GM12874 (cell line): ENCODE measurements around the gene CCDC12.

Experiments used
- TF ChIP-seq, protein P1 (sequence below): IDR thresholded peaks from 2 replicates; pipeline ENCODE4 v1.5.1; 2011; ENCODE audit warnings: low read depth, mild to moderate bottlenecking, control low read depth, low read length, moderate library complexity; ENCODE audit not compliant: insufficient read depth

The CCDC12 gene

DNA sequence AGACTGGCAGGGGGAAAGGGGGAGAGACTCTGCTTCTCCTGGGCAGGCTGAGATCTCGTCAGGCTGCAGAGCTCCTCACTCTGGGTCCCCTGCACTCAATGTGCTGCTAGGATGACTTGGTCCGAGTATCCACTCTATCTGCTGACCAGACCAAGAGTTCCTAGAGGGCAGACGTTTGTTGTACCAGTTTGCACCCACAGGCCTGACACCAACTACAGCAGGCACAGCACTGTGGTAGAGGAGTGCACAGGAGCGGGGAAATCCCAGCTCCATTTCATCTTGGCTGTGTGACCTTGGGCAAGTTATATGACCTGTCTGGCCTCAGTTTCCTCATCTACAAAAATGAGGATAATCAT lies 29.0 kb downstream of the CCDC12 start:
- TF ChIP-seq, protein P1, sequence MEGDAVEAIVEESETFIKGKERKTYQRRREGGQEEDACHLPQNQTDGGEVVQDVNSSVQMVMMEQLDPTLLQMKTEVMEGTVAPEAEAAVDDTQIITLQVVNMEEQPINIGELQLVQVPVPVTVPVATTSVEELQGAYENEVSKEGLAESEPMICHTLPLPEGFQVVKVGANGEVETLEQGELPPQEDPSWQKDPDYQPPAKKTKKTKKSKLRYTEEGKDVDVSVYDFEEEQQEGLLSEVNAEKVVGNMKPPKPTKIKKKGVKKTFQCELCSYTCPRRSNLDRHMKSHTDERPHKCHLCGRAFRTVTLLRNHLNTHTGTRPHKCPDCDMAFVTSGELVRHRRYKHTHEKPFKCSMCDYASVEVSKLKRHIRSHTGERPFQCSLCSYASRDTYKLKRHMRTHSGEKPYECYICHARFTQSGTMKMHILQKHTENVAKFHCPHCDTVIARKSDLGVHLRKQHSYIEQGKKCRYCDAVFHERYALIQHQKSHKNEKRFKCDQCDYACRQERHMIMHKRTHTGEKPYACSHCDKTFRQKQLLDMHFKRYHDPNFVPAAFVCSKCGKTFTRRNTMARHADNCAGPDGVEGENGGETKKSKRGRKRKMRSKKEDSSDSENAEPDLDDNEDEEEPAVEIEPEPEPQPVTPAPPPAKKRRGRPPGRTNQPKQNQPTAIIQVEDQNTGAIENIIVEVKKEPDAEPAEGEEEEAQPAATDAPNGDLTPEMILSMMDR, result no peak

DNA sequence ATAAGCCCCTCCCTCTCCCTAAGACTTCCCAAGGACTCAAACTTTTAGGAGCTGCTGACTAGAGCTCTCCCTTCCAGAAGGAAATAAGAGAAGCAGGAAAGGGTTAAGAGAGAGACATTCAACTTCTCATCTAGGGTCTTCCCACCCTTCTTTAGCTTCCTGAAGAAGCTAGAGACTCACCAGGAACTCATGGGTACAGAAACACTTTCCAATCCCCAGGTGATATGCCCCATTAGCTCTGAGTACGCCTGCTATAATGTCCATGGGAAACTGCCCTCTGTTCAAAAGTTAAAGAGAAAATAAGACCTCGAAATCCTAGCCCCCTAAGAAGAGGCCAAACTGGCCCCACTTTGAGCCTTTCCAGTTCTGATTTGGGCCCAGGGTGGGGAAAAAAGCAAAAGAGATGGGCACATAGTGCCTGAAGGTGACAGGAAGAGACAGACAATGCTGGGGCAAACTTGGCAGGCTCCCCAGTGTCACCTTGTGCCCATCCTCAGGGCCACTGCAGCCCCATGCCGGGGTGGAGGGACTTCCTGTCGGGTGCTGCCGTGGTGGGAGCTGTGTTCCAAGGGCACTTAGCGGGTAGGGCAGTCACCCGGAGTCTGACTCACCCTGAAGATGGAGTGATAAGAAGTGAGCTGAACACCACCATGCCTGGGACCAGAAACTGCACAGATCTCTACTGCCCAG lies 29.5 kb downstream of the CCDC12 start:
- TF ChIP-seq, protein P1, result no peak

DNA sequence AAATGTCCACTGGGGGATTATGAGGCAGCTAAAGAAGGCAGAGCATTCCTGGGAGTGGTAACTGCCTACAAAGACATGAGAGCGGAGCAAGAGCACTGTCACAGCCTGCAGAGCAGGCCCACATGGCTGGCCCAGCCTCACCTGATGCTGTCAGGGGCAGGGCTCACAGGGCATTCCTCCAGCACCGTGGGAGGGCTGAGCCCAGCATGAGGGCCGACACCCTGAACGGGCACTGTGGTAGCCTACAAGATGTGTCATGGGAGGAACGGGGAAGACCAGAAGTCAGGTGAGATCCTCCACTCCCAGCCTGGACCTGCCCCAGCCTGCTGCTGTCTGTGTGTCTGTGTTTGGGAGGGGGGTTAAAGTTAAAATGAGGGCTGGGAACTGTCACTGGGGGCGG lies 30.1 kb downstream of the CCDC12 start:
- TF ChIP-seq, protein P1, result no peak

DNA sequence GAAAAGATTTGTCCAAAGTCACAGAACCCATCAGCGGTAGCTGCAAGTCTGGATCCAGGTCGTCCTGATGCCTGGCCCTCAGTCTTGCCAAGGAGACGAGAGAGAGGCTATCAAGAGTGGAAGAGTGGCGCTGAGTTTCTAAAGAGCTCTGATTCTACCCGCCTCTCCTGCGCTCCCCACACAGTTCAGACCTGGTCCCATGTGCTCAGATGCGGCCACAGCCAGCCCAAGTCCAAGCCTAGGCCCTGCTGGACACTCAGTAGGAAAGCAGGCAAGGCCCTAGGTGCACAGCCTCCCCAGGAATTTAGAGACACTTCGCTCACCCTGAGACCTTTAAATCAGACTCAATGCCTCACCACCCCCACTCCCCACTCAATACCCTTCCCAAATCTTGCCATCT lies 32.4 kb downstream of the CCDC12 start:
- TF ChIP-seq, protein P1, result no peak

DNA sequence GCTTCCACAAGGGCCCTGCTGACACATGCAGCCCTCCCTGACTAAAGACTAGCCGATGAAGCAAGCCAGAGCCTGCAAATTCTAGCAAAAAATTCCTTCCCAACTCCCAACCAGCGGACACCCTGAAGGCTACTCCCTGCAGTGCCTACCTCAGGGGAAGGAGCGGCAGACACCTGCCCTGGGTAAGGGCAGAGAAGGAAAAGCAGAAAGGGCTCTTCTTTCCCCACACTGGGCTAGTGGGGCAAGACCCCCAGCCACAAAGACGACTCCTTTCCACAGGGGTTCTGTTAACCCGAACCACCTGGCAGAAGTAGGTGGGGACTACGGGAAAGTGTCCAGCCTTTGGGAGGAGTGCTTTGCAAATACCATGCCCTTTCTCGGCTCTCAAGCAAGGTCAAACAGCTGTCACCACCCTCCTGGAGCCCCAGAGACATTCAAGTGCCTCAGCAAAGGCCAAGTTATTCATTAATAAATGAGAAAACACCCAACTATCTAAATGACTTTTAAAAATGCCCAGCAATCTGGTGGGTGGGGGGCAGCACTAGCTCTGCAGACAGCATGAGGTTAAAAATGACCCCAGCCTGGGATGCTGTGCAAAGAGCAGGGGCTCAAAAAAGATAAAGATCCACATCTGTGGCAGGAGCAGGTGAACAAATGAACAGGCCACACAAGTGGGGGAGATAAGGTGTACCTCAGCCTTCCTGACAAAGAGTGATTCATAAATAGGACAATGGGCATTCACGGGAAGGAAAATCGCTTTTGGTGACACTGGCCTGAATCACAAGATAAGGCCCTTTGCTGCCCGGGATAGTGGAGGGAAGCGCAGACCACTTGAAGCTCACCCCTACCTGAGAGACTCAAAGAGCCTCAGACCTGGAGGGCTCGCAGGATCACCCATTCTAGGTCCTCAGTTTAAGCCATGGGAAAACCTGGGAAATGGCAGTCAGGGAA lies 33.0 kb downstream of the CCDC12 start:
- TF ChIP-seq, protein P1, result no peak

DNA sequence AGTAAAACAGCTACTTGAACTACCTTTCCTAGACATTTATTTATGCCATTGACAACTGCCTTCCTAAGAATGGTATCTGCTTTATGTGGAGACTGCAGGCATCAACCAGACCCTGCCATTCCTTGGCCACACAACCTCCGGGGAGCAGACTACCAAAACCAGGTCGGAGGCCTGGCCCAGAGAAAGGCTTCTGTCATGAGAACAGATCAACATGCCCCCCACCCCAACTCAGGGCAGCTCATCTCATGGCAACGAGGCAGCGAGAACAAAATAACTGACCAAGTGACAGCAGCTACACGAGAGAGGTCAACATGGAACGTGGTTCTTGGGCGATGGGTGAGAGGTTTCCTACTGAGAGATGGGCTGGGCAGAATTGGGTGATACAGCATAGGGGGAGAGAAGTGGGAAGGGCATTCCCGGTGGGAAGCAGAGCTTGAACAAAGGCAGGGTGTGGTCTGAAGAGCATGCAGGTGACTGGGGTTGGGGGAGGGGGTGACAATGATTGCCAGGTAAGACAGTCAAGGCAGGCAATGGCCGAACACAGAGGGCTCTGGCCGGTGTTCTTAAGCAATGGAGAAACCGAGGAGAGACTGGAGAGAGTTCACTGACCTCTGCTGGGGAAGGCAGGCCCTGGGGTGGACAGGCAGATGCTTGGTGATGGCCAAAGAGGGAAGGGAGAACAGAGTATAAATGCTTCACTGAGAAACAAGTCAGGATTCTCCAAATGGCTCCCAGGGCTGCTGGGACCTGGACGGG lies 33.9 kb downstream of the CCDC12 start:
- TF ChIP-seq, protein P1, result no peak

DNA sequence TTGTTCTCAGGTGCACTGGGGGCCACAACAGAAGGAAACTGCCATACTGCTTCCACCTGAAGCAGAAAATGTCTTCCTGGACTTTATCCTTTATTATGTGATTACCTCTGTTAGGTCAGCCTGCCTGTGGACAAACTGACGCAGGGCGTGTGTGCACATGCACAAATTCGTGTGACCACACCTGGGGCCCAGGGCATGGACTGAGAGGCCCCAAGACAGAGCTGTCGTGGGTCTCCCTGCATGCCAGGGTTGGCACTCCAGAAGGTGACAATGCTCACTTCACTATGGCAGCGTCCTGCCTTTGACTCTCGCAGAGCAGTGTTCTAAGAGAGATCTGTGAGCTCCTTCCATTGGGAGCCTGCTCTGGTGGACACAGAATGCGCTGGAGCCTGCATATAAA lies 34.5 kb downstream of the CCDC12 start:
- TF ChIP-seq, protein P1, result no peak
